GM15510 (cell line): ENCODE data around the gene JAM3.

Experiments used
- POLR2A ChIP-seq: IDR thresholded peaks from 3 replicates; pipeline ENCODE4 v1.6.1; 2011; ENCODE audit warnings: borderline replicate concordance; ENCODE audit not compliant: insufficient read length; ENCODE audit errors: extremely low read depth

JAM3 gene

DNA sequence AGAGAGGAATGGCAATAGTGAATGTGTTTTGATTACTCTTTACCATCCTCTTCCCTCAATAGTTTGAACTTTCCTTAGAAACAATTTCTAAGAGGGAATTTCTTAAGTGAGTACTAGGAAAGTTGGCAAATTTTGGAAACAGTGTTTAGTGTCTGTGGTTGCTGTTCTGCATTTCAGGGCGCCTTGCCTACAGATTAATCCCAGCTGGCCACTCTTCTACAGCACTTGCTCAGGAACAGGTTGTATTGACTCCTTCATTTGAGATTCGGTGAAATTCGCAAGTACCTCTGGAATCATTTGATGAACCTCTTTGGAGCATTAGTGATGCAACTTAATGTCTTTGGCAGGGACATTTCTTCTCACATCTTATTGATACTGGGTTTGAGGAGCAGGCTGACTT, 28.3 kb downstream of the JAM3 start:
- TF ChIP-seq POLR2A = no peak

DNA sequence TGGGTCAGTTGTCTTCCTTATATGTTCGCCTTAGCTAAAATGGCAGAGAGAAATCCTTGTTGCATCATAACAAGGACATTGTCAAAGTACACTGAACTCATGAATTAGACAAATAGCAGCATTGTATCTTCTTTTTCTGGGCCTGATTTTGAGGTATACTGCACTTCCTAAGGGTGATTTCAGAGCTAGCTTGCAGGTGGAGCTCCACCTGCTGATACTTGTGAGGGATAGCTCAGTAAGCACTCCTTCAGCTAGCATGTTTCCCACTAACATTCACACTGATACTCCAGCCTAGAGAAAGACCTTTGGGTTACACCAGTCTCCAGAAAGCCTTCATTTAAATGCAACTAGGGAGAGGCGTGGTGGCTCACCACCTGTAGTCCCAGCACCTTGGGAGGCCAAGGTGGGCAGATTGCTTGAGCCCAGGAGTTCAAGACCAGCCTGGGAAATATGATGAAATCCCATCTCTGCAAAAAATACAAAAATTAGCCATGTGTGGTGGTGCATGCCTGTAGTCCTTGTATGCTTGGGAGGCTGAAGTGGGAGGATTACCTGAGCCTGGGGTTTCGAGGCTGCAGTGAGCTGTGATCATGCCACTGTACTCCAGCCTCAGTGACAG, 29.8 kb downstream of the JAM3 start:
- no peak for TF ChIP-seq POLR2A

DNA sequence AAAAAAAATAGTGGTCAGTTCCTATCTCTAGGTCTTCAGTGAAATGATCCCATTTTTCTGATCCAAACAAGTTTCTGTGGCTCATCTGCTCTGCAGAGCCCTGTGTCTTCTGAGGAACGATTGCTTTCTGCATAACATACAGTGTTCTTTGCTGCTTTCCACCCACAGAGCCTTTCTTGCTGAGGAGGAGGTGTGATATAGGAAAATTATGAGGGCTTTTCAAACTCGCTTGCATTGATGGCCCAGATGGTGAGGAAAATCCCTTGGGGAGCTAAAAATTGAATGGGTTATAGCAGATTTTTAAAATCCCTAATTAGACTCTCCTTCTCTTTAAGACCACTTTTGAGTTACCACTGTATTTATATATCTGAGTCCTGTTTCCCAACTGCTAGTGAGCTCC, 31.3 kb downstream of the JAM3 start:
- TF ChIP-seq POLR2A = no peak

DNA sequence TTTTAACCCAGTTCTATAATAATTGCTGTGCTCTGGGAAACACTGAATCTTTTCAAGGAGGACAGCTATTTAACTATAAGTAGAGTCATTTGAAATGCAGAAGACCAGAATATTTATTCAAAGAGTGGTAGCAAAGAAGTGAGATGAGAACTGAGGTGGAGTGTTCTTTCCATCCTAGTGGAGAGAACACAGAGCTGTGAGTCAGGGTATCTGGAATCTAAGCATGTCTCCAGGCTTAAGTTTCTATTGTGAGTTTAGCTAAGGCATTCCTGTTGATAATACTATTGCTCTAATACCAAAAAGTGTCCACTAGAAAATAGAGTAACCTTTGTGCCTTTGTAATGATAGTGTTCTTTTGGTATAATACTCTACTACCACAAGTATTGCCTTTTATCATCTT, 32.4 kb downstream of the JAM3 start:
- TF ChIP-seq POLR2A = no peak

DNA sequence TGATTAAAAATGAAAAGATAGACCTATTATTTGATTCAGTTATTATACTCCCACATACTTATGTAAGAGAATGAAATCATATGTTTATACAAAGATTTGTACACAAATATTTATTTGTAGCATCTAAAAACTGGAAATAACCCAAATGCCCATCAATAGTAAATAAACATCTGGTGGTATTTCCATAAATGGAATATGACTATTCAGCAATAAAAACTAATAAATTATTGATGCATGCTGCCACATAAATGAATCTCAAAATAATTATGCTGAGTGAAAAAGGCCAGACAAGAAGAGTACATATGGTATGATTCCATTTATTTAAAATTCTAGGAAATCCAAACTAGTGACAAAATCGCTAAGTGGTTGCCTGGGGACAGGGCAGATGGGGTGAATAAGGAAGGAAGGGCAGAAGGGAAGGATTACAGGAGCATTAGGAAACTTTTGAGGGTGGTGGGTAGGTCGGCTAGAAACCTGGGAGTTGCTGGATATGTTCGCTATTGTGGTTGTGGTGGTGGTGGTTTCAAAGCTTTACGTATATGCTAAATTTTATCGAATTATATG, 41.5 kb downstream of the JAM3 start:
- TF ChIP-seq POLR2A = no peak

DNA sequence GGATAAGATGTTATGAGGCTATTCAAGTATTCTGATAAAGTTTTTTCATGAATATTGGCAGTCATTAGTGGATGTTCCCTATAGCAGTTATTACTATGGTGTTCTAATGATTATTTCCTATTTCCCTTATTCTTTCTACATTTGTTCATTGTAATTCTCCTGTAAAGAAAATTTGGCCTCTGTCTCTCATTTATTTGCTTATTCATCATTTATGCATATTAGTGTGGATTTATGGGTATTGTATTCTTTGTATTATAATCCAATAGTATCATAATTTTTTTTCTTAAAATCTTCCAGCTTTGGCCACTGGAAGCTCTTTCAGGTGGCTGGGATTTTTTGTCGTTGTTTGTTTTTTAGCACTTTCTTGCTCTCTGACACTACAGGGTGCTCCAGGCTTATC, 47.3 kb downstream of the JAM3 start:
- TF ChIP-seq POLR2A = no peak

DNA sequence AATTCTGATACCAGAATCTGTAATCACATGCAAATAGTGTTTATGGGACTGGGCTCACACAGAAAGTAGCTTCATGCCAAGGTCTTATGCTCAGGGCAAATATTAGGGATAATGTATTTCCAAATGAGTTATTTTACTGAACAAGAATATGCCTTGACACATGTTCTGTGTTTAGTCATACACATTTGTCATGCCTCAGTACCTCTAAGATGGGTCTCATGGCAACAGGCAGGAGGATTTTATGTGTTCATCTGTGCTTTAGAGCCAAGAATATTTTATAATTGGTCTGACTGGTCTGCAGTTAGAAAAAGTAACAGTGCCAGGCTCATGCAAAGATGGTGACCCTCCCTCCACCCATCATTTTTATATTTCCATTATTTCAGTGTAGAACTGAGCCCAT, 49.1 kb downstream of the JAM3 start:
- no peak for TF ChIP-seq POLR2A

DNA sequence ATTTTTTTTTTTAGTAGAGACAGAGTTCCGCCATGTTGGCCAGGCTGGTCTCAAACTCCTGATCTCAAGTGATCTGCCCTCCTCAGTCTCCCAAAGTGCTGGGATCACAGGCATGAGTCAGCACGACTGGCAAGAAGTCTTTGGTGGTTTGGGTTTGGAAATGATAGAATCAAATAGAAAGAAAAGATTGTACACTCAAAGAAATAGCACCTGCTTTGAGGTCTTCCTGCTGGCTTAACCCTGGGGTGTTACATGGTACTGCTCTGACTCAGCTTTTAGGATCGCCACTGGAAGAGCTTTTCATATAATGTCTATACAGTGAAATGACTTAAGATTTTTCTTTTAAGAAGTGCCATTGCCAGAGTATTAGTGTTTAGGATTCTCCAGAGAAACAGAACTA, 50.2 kb downstream of the JAM3 start:
- no peak for TF ChIP-seq POLR2A

DNA sequence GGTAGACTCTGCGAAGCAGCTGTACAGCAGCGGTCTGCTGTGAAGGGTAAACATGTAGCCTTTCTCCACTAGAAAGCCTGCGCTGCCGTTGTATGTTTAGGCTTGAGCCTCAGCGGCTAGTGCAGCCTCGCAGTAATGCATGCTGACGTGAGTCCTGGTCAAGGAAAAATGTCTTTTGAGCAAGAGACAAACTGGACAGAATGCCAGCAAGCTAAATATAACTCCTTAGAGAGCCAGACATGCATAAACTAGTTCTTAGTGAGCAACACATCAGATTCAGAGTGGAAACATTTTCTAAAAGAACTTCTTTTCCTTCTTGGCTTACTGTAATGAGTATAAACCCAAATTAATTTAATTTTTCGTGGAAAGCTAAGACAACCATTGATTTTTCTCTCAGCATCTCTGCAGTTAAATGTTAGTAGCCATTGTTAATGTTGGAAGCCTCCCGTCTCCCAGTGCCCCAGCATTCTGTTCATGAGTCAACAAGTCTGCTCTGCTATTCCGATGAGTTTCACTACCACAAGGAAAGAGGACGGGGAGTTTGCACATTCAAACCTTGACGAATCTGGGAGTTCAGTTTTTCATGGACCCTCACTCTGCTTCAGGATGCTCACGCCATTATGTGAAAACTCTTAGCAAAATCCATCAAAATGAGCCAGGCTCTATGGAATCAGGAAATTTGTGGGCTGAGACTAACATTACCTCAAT, 51.4 kb downstream of the JAM3 start:
- TF ChIP-seq POLR2A = no peak

DNA sequence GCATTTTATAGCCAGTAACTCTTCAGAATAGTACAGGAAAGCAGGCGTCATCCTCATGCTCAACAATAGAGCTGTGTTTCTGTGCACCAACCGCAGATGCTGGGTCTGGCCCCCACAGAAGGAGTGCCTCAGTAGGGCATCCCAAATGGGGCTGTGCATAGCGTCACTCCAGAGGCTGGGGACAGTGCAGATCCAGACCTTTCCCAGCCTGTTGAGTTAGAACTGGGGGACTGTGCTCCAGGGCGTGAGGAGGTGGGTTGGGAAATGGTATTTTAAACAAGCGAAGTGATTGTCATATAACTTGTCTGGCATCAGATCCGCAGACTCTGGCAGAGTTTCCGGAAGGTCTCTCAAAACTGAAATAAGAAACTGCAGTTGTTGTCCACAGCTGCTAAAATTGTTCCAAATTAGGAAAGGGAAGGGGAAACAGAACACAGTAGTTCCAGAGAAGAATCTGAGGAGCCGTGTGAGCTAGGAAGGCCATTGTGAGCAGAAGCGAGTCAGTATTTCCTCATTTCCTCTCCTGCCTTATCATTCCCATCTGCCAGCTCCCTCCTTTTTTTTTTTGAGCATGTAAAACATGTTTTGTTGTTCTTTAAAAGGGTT, 52.2 kb downstream of the JAM3 start:
- TF ChIP-seq POLR2A = no peak

DNA sequence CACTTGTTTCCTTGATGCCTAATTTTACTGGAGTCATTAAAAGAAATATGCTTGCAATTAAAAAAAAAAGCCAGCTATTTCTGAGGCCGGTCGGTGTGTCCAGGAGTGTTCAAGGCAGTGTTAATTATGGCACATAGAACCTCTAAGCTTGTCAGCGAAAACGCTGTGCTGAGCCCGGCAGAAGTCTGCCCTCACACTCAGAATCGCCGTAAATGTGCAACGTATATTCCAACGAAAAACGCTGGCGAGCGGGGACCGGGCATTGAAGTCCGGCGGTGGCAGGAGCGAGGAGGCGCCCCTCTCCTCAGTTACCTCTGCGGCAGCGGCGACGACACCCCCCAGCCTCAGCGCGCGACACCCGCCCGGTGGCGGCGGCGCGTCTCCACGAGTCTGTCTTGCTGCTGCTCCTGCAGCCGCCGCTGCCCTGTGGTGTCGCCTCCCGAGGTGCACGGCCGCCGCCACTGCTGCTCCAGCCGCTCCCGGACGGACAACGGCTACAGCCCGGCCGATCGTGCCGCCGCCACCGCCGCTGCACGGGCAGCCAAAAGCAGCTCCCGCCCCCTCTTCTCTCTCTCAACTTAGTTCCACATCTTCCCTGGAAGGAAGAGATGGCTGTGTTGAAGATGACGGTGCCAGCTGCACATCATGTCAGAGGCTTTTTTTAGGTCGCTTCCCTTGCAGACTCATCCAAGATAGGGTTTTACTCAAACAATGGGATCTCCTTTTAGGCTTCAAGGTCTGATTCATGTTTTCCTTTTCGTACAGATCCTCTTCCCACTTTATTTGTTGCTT, 56.0 kb downstream of the JAM3 start:
- TF ChIP-seq POLR2A = no peak

DNA sequence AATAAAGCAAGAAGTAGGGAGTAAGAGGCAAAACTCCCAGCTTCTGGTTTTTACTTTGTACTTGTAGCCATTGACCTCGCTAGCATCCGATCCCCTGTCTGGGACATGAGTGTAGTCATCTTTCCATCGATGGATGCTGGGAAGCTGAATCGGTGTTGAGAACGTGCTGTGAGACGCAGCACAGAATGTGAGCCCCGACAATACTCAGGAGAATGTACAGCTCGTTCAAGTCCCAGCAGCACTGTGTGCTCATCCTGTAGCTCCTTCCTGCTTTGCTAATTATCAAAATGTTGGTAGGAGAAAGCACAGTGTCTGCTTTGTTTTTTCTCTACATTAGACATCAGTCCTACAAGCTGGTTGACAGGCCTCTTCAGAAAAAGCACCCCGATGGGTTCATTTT, 56.6 kb downstream of the JAM3 start:
- no peak for TF ChIP-seq POLR2A

DNA sequence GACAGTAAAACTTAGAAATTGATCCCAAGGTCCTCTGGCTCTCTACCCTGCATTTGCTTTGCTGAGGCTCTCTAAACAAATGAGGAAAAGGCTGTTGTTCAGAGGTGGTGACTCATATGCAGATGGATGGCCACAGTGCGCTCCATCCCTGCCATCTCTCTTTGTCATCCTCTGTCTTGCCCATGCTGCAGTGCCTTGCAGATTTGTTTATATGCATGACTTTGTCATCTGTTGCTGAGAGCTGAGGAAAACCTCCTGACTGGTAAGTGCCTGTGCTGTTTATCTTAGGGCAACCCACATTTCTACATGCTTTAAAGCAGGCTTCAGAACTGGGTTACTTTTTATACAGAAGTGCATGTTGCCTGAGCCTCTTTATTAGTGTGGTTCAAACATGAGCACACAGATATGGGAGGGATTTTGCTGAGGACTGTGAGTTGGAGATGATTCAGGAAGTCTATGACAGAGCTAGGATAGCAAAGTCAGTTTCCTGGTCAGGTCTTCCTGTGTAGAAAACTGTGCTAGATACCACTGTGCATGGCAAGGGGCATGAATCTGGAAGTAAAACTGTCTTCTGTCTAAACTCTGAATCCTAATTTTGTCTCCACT, 57.4 kb downstream of the JAM3 start:
- TF ChIP-seq POLR2A = no peak

DNA sequence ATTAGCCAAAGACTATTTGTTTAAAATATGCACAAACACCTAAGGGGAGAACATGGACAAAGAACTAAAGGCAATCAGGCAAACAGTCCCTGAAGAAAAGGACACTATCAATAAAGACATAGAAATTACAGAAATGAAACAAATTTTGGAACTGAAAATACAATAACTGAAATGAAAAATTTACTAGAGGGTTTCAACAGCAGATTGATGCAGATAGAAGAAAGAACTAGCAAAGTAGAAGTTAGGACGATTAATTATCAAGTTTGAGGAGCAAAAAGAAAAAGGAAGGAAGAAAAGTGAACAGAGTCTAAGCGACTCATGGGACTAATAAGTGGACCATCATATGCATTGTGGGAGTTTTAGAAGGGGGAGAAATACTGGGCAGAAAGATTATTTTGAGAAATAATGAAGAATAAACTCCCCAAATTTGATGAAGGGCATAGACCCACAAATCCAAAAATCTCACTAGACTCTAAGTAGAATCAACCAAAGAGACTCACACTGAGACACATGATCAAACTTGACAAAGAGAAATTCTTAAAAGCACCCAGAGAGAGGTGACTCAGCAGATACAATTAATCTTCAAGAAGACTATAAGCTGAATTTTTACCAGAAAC, 62.9 kb downstream of the JAM3 start:
- TF ChIP-seq POLR2A = no peak
